Stimulated activated CD8-positive, alpha-beta memory T cell treated with anti-CD3 and anti-CD28 coated beads, Interleukin-12 subunit alpha, Interleukin-12 subunit beta, amount 100 ng/mL, for 24 hours (primary cell): ENCODE data around the gene ARHGEF1.
"Not testable (repeated sequence)": the region's sequence is repeated elsewhere in the genome, so short reads cannot be mapped to it uniquely, and the experiment has no call there.

Source experiments
- DNase-seq: peaks from one replicate; pipeline ENCODE4 v3.0.0-alpha.2; 2020; ENCODE audit errors: extremely low read depth

ARHGEF1 gene

DNA sequence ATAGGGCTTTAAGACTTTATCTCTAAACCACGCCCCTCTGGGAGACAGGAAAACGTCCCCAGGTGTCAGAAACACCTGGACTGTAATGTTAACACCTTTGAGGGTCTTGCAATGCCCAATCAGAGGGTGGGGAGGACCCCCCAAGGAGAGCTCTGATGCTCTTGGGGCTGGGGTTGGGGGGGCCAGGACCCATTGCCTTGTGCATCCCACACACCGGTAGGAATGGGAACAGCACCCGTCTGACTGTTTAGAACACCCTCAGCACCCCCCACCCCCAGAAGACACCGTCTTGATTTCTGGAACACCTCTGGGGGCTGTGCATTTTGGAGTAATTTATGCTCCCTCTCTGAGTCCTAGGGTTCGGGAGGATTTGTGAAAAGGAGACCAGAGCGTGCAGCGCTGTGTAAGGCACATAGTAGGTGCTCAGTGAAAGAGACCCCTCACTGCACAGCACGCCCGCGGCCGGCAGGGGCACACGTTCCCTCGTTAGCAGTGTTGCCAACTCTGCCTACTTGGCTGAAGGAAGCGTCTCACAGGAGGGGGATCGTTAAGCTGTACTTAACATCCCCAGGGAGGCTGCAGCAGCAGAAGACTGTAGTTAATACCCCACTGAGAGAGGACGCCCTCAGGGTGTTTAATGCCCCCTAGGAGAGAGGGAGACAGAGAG, 48.1 kb downstream of the ARHGEF1 start:
- DNase-seq, result no peak

DNA sequence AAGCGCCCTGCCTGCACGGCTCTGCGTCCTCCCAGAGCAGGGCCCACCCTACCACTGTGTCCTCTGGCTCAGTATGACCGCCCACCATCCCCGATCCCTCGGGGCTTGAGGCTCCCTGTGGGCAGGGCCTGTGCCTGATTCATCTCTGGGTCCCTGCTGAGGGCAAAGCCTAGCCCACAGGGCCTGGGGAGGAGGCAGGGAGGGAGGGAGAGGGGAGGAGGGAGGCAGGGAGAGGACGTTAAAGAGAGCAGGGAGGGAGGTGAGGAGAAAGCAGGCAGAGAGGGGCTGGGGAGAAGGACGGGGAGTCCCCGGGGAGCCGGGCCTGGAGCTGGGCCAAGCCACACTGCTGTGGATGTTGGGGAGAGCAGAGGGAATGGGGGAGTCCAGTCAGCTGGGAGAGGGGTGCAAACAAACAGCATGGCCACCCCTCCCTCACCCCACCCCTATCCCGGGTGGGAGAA, 49.3 kb downstream of the ARHGEF1 start:
- no peak for DNase-seq

GRCh38 chr19:41932720-41933332, 49.8 kb downstream of the ARHGEF1 start:
- DNase-seq, result no peak

DNA sequence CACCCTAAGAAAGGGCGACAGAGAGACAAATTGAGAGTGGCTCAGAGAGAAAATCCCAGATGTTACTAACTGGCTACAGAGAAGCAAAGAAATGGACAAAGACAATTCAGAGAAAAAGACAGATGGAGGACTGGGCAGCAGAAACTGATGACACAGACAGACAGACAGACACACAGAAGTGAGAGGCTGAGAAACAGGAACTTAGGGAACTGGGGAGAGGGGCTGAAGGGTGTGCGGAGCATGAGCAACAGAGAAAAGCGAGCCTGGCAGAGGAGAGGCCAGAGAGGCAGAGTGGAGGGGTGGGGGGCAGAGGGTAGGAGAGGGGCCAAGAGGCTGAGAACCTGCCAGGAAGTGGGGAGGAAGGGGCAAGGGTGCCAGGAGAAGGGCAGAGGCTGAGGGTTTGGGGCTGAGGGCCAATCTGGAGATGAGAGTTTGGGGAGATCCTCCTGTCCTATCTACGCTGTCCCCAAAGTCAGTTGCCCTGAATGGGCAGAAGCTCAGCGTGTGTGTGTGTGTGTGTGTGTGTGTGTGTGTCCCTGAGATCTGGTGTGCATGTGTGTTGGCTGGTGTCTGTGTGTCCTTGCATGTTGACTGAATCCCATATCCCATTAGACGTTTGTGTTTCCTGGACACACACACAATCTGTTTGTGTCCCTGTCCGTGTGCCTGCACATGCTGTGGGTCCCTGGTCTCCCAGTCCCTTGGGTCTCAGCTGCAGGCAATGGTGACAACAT, 50.9 kb downstream of the ARHGEF1 start:
- DNase-seq, result no peak

DNA sequence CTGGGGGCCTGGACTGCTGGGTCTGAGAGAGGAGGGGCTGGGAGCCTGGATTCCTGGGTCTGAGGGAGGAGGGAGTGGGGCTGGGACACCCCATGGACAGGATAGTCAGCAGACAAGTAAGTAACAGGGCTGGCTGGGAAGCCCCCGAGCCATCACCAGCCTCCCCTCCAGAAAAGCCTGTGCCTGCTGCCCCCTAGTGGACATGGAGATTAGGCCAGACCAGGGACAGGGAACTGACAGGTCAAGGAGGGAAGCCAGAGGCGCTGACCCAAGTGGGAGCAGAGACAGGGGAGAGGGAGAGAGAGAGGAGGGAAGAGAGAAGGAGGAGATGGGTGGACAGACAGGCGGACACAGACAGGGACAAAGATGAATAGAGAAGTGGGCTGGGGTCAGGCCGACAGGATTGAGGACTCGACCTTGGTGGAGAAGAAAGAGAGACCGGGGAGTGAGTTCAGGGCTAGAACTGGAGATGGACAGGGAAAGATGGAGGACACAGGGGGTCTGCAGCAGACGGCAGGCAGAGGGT, 51.9 kb downstream of the ARHGEF1 start:
- no peak for DNase-seq

- no peak for DNase-seq
These were observed 52.9 kb downstream of the ARHGEF1 start for GRCh38 chr19:41935760-41936415.

GRCh38 chr19:41936416-41936850, 53.4 kb downstream of the ARHGEF1 start:
- DNase-seq, result no peak

DNA sequence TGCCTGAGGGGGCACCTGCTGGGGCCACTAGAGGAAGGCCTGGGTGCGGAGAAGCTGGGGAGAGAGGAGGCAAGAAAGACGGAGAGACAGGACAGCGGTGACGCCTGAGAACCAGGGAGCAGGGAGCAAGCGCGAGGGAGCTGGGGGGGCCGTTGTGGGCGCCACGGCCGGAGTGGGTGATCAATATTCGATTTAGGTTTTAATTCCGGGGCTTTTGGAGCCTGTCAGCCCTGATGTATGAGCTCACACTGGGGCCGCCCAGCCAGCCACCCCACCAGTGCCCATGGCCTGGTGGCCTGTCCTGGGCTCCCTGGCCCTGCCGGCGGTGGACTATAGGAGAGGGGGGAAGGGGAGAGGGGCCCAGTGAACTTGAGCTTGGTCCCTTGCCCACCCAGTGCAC, 54.0 kb downstream of the ARHGEF1 start:
- DNase-seq, result no peak

DNA sequence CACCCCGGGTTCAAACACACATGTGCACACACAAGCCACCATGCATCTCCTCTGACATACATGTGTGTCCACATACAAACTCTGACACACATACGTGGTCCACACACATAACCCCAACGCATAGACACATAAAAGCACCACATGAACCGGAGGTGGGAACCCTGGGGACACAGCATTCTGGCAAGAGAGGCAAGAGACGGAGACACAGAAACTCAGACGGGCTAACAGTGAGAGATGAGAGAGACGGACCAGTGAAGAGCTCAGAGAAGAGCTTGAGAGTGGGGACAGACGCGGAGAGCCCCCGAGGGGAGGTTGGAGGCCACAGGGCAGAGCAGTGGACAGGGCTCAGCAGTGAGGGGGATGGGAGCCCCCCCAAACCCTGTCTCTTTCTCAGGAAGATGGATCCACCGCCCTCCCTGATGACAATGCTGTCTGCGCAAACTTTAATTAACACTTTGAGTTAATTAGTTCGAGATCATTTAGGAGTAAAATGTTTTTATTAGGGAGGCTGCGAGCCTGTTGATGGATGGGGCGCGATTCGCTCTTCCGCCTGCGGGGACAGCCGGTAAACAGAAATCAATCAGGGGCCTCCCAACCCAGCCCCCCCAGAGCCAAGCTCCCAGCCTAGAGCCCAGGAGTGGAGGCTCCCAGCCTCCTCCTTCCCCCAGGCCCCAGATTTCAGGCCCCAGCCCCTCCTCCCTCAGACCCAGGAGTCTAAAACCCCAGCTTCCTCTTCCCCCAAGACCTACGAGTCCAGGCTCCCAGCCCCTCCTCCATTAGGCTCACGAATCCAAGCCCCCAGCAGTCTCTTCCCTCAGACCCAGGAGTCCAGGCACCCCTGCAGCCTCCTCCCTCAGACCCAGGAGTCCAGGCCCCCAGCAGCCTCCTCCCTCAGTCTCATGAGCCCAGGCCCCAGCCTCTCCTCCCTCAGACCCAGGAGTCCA, 54.8 kb downstream of the ARHGEF1 start:
- DNase-seq, result no peak

GRCh38 chr19:41939209-41939608, 56.2 kb downstream of the ARHGEF1 start:
- DNase-seq, result not testable (repeated sequence)

- DNase-seq, result no peak
These were observed 57.1 kb downstream of the ARHGEF1 start for GRCh38 chr19:41939861-41940730.

- DNase-seq, result no peak
These were observed 57.9 kb downstream of the ARHGEF1 start for GRCh38 chr19:41940731-41941409.

DNA sequence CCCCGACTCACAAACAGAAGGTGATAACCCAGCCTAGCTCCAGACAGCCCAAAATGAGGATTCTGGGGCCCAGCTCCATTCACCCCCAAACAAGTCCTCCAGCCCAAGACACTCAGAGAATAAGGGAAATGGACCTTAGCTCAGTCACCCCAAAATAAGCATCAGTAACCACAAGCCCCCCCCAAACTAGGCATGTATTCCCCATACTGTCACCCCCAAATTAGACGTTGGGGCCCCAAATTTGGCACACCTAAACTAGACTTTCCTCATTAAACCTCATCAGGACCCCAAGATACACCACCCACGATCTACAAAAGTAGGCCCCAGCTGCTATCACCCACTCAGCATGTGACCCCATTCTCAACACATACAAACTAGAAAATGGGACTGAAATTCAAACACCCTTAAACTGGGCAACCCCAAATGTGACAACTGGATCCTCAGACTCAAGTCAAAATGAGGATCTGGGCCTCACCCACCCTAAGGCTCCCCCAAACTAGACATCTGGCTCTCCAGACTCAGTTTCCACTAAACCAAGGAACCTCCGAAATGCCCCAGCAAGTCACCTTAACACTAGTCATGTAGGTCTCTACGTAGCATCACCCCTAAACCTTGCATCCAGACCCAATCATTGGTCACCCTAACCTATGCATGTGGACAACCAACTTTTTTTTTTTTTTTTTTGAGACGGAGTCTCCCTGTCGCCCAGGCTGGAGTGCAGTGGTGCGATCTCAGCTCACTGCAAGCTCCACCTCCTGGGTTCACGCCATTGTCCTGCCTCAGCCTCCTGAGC, 58.6 kb downstream of the ARHGEF1 start:
- no peak for DNase-seq

- no peak for DNase-seq
These were observed 61.4 kb downstream of the ARHGEF1 start for GRCh38 chr19:41944336-41944735.

GRCh38 chr19:41945135-41945766, 62.3 kb downstream of the ARHGEF1 start:
- peak; percentile 79 for DNase-seq

DNA sequence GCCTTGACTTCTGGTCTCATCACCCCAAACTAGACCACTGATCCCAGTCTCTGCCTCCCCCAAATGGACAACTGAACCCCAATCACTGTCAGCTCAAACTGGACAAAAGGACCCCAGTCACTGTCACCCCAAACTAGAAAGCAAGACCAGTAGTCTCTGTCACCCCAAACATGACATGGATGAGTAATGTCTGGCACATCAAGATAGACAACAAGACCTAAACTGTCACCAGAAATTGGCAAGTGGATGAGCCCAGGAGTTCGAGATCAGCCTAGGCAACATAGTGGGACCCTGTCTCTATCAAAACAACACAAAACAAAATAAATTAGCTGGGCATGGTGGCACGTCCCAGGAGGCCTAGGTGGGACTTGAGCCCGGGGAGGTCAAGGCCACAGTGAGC, 64.1 kb downstream of the ARHGEF1 start:
- DNase-seq, result no peak

- DNase-seq, result peak; percentile 63
These were observed 68.7 kb downstream of the ARHGEF1 start for GRCh38 chr19:41951686-41952172.

GRCh38 chr19:41955521-41955920, 72.5 kb downstream of the ARHGEF1 start:
- no peak for DNase-seq
